Gastrocnemius medialis (tissue), 4 donors: Measurements from ENCODE around the gene OBSCN.

Experiments used
- POLR2A ChIP-seq, 2 donors: fragments of 450-650 bp; IDR thresholded peaks; one replicate each; pipeline ENCODE4 v1.6.1; 2017; ENCODE audit warnings: antibody characterized with exemption in 2 of 2, mild to moderate bottlenecking in 2 of 2, moderate library complexity in 2 of 2
- TF ChIP-seq, protein P1 (sequence below), 5 experiments: fragments of 450-650 bp in 3 of 5; fragments of 200-600 bp in 2 of 5; sonication (generic) in 2 of 5; IDR thresholded peaks in 4 of 5; conservative IDR thresholded peaks in 1 of 5; 1 replicate in 4 of 5; 2 replicates in 1 of 5; pipeline ENCODE4 v1.5.1; 2016 to 2019; ENCODE audit warnings: antibody characterized with exemption in 5 of 5, mild to moderate bottlenecking in 3 of 5, moderate library complexity in 3 of 5

DNA sequence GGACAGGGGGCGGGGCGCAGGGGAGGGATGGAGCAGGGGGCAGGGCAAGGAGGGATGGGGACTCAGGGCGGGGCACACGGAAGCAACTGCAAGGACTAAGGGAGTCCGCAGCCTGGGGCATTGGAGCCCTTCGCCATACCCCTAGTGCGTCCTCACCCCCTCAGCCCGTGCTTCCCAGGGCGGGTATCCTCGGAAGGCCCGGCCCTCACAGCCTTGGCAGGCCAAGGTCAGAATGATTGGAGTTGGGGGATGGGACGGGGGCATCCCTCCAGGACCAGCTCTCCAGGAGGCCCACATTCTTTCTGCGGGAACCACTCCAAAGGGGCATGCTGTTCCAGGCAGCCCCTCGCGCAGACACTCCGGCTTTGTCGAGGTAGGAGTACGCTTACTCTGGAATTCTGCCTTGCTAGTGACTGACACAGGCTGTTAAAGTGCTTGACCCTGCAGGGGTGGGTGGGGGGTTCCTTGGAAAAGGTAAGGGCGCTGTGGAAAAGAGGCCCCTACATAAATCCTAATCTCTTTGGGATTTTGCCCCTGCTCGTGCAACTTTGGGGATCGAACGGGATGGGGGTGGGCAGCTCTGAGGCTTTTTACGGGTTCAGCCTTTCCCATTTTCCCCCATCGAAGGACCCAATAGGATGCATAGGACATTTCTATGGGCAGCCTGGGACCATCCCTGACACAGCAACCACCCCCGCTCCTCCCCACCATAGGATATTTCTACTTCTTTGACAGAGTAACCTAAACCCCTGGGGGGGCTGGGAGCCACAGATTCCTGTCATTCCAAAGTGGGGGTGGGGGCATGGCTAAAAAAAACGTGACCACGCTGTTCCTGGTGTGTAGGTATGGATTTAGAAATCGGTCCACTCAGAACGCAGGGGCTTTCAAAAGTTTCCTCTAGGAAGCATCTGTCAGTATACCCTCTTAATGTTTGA is 199.5 kb downstream of the OBSCN start:
- TF ChIP-seq, protein P1, sequence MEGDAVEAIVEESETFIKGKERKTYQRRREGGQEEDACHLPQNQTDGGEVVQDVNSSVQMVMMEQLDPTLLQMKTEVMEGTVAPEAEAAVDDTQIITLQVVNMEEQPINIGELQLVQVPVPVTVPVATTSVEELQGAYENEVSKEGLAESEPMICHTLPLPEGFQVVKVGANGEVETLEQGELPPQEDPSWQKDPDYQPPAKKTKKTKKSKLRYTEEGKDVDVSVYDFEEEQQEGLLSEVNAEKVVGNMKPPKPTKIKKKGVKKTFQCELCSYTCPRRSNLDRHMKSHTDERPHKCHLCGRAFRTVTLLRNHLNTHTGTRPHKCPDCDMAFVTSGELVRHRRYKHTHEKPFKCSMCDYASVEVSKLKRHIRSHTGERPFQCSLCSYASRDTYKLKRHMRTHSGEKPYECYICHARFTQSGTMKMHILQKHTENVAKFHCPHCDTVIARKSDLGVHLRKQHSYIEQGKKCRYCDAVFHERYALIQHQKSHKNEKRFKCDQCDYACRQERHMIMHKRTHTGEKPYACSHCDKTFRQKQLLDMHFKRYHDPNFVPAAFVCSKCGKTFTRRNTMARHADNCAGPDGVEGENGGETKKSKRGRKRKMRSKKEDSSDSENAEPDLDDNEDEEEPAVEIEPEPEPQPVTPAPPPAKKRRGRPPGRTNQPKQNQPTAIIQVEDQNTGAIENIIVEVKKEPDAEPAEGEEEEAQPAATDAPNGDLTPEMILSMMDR (IDR thresholded peaks at IDR 0.05 in 4 of 5, conservative IDR thresholded peaks at IDR 0.05 in 1 of 5), result no peak
- no peak for TF ChIP-seq POLR2A (IDR thresholded peaks at IDR 0.05)
